ENCODE results near the gene SLC22A1. TPM values are rescaled to one million over a fixed set of nuclear protein-coding genes. Genes with fewer than 3 reads are reported as not detected.
A peak's percentile ranks its signal among the peaks of the same experiment; 100 is the strongest.

SLC22A1 gene
- total RNA-seq, 1 donor: 0.72 TPM

GRCh38 chr6:160167604-160168399 lies 46.2 kb downstream of the SLC22A1 start:
- Histone ChIP-seq H3K4me1 (ENCODE audit: insufficient read depth, low read length) (peaks cover 2% of the 10 kb centered on the region), H3K27ac (ENCODE audit: low read depth, low read length) (no peak overlapping the region), H3K79me2 (ENCODE audit: insufficient read depth, low read length) (no peaks in the 10 kb centered on the region), H3K4me2 (ENCODE audit: insufficient read depth, low read length) (no peak overlapping the region), H4K20me1 (ENCODE audit: insufficient read depth, low read length) (no peaks in the 10 kb centered on the region), H2AFZ (ENCODE audit: low read length) (no peak overlapping the region), H3K9me3 (ENCODE audit: low read depth, low read length) (no peaks in the 10 kb centered on the region), H3K27me3 (ENCODE audit: insufficient read depth, low read length) (no peaks in the 10 kb centered on the region), H3K4me3 (ENCODE audit: insufficient read depth, low read length) (no peak overlapping the region), H3K36me3 (ENCODE audit: insufficient read depth, low read length) (no peaks in the 10 kb centered on the region)
- no peak for TF ChIP-seq CTCF (IDR thresholded peaks at IDR 0.05; ENCODE audit: extremely low read depth, low read depth, low read length)
- no peak for DNase-seq (ENCODE audit: insufficient read length, low spot score, missing footprints)

GRCh38 chr6:160170018-160170680 lies 48.5 kb downstream of the SLC22A1 start:
- TF ChIP-seq CTCF (IDR thresholded peaks at IDR 0.05; ENCODE audit: extremely low read depth, low read depth, low read length): no peak
- H3K79me2 ChIP-seq (ENCODE audit: insufficient read depth, low read length): no peaks in the 10 kb centered on the region
- H3K4me1 ChIP-seq (ENCODE audit: insufficient read depth, low read length): peaks cover 2% of the 10 kb centered on the region
- no peak for DNase-seq (ENCODE audit: insufficient read length, low spot score, missing footprints)
- no peaks in the 10 kb centered on the region for H3K36me3 ChIP-seq (ENCODE audit: insufficient read depth, low read length)
- H3K9me3 ChIP-seq (ENCODE audit: low read depth, low read length): no peaks in the 10 kb centered on the region
- no peaks in the 10 kb centered on the region for H3K27me3 ChIP-seq (ENCODE audit: insufficient read depth, low read length)
- H2AFZ ChIP-seq (ENCODE audit: low read length): peak overlapping the region; percentile 63
- H4K20me1 ChIP-seq (ENCODE audit: insufficient read depth, low read length): no peaks in the 10 kb centered on the region
- H3K27ac ChIP-seq (ENCODE audit: low read depth, low read length): no peak overlapping the region
- no peak overlapping the region for H3K4me2 ChIP-seq (ENCODE audit: insufficient read depth, low read length)
- H3K4me3 ChIP-seq (ENCODE audit: insufficient read depth, low read length): no peak overlapping the region

GRCh38 chr6:160172704-160173103 lies 51.1 kb downstream of the SLC22A1 start:
- H3K4me1 ChIP-seq (ENCODE audit: insufficient read depth, low read length): peaks cover 2% of the 10 kb centered on the region
- H4K20me1 ChIP-seq (ENCODE audit: insufficient read depth, low read length): no peaks in the 10 kb centered on the region
- no peak overlapping the region for H3K4me2 ChIP-seq (ENCODE audit: insufficient read depth, low read length)
- no peak for DNase-seq (ENCODE audit: insufficient read length, low spot score, missing footprints)
- no peaks in the 10 kb centered on the region for H3K36me3 ChIP-seq (ENCODE audit: insufficient read depth, low read length)
- H3K79me2 ChIP-seq (ENCODE audit: insufficient read depth, low read length): no peaks in the 10 kb centered on the region
- no peak overlapping the region for H2AFZ ChIP-seq (ENCODE audit: low read length)
- no peak for TF ChIP-seq CTCF (IDR thresholded peaks at IDR 0.05; ENCODE audit: extremely low read depth, low read depth, low read length)
- no peaks in the 10 kb centered on the region for H3K9me3 ChIP-seq (ENCODE audit: low read depth, low read length)
- H3K27me3 ChIP-seq (ENCODE audit: insufficient read depth, low read length): no peaks in the 10 kb centered on the region
- H3K4me3 ChIP-seq (ENCODE audit: insufficient read depth, low read length): no peak overlapping the region
- no peak overlapping the region for H3K27ac ChIP-seq (ENCODE audit: low read depth, low read length)

- no peaks in the 10 kb centered on the region for H3K36me3 ChIP-seq (ENCODE audit: insufficient read depth, low read length)
- H3K4me3 ChIP-seq (ENCODE audit: insufficient read depth, low read length): no peak overlapping the region
- TF ChIP-seq CTCF (IDR thresholded peaks at IDR 0.05; ENCODE audit: extremely low read depth, low read depth, low read length): no peak
- peaks cover 8% of the 10 kb centered on the region for H3K4me1 ChIP-seq (ENCODE audit: insufficient read depth, low read length)
- H2AFZ ChIP-seq (ENCODE audit: low read length): no peak overlapping the region
- H3K9me3 ChIP-seq (ENCODE audit: low read depth, low read length): no peaks in the 10 kb centered on the region
- no peaks in the 10 kb centered on the region for H4K20me1 ChIP-seq (ENCODE audit: insufficient read depth, low read length)
- no peak for DNase-seq (ENCODE audit: insufficient read length, low spot score, missing footprints)
- H3K27me3 ChIP-seq (ENCODE audit: insufficient read depth, low read length): no peaks in the 10 kb centered on the region
- no peak overlapping the region for H3K4me2 ChIP-seq (ENCODE audit: insufficient read depth, low read length)
- no peak overlapping the region for H3K27ac ChIP-seq (ENCODE audit: low read depth, low read length)
- H3K79me2 ChIP-seq (ENCODE audit: insufficient read depth, low read length): no peaks in the 10 kb centered on the region
Observed at GRCh38 chr6:160173806-160174527, 52.4 kb downstream of the SLC22A1 start.
